Stomach (tissue), 9 donors: Measurements from ENCODE around the gene SOX5. TPM values are rescaled to one million over a fixed set of nuclear protein-coding genes. Genes with fewer than 3 reads are reported as not detected.
"Not testable (repeated sequence)": the region's sequence is repeated elsewhere in the genome, so short reads cannot be mapped to it uniquely, and the experiment has no call there.

ENCODE experiments used
- DNase-seq, 2 donors: peaks; one replicate each; pipeline versions ENCODE4 v3.0.0 to v3.0.0-alpha.2; 2013 to 2019
- H3K27ac ChIP-seq, 5 donors: fragments of 200-600 bp in 4 of 5; sonication (generic) in 4 of 5; one replicate each; pipeline ENCODE4 v1.5.1; 2013 to 2019; ENCODE audit warnings: mild to moderate bottlenecking in 1 of 5, moderate library complexity in 1 of 5
- H3K27me3 ChIP-seq, 3 donors: fragments of 200-600 bp; sonication (generic); one replicate each; pipeline ENCODE4 v1.5.1; 2017 to 2019; ENCODE audit warnings: mixed run types in 1 of 3
- H3K36me3 ChIP-seq, 4 donors: fragments of 200-600 bp; sonication (generic); 1 replicate in 3 of 4; 2 replicates in 1 of 4; pipeline ENCODE4 v1.5.1; 2016 to 2019
- H3K4me1 ChIP-seq, 4 donors: fragments of 200-600 bp; sonication (generic); one replicate each; pipeline ENCODE4 v1.5.1; 2016 to 2019
- H3K4me3 ChIP-seq, 4 donors: fragments of 200-600 bp; sonication (generic) in 3 of 4; one replicate each; pipeline ENCODE4 v1.5.1; 2016 to 2019; ENCODE audit warnings: mild to moderate bottlenecking in 1 of 4
- H3K9me3 ChIP-seq, 4 donors: fragments of 200-600 bp; sonication (generic); one replicate each; pipeline ENCODE4 v1.5.1; 2016 to 2019
- EP300 ChIP-seq: sonication (generic); formaldehyde crosslinking; IDR thresholded peaks from one replicate; pipeline ENCODE4 v1.6.1; 2017; ENCODE audit warnings: antibody characterized with exemption
- POLR2A ChIP-seq, 4 donors: fragments of 450-650 bp; IDR thresholded peaks; one replicate each; pipeline ENCODE4 v1.6.1; 2016; ENCODE audit warnings: antibody characterized with exemption in 4 of 4, control low read depth in 2 of 4, mild to moderate bottlenecking in 1 of 4, moderate library complexity in 1 of 4
- POLR2AphosphoS5 ChIP-seq, 3 donors: sonication (generic); formaldehyde crosslinking; IDR thresholded peaks; one replicate each; pipeline ENCODE4 v1.6.1; 2016; ENCODE audit warnings: antibody characterized with exemption in 3 of 3
- WGBS, 5 donors: extraction: QIAGEN DNeasy Blood & Tissue Kit in 3 of 5; methylation state at CpG; one replicate each; pipeline versions ENCODE4 v1.1.5 to v1.1.7; 2013 to 2018; 5-methylcytosine and 5-hydroxymethylcytosine counted together
- intact Hi-C: fragments of 100-400 bp; cut with DNase I; formaldehyde crosslinking; loops from one replicate; pipeline ENCODE4 v1.15.1; 2023; ENCODE audit warnings: low total_unique reads
- polyA plus RNA-seq, 3 donors: library from polyadenylated mRNA; stranded (reverse); fragments of 200-250 nt; gene quantifications; one replicate each; pipeline ENCODE4 v1.2.3, GENCODE V29; 2013
- total RNA-seq, 5 donors: library from RNA; depleted of rRNA; stranded (reverse); fragments of >200 nt; gene quantifications; one replicate each; pipeline versions ENCODE4 v1.1.0 to v1.2.3, GENCODE V29; 2014 to 2016
- TF ChIP-seq, protein P1 (sequence below), 7 experiments: fragments of 450-650 bp in 4 of 7; fragments of 200-600 bp in 3 of 7; sonication (generic) in 3 of 7; IDR thresholded peaks; one replicate each; pipeline ENCODE4 v1.5.1; 2016 to 2019; ENCODE audit warnings: antibody characterized with exemption in 7 of 7, control low read depth in 2 of 7, mild to moderate bottlenecking in 1 of 7
- donor health status: healthy with polysubstance abuse.
- donor health status: Bipolar disorder and iron deficiency.
- donor health status: healthy.

The SOX5 gene
- total and polyA plus RNA-seq, 8 donors = 0.85 to 57.2 (median 4.6) TPM

DNA sequence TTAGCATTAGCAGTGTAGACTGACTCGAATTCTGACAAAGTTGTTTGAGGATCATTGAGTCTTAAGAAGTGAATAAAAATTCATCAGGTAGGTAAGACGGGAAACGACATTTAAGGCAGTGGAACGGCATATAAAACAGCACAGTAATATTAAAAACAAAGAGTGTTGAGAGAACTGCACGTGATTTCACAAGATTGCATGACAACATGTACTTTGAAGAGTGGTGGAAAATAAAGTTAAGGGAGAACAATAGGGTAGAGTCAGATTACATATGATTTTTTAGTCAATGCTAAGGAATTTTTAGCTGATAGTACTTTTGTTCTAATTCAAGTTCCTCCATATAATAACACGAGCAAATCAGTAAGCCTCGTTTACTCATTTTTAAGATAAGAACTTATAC is 115.4 kb downstream of the SOX5 start:
- H3K27ac ChIP-seq = no peak overlapping the region
- no peak overlapping the region for H3K4me3 ChIP-seq
- no peak for TF ChIP-seq POLR2AphosphoS5 (IDR thresholded peaks at IDR 0.05)
- H3K4me1 ChIP-seq = no peaks in the 10 kb centered on the region
- H3K36me3 ChIP-seq = no peaks in the 10 kb centered on the region
- no peak for DNase-seq
- H3K27me3 ChIP-seq = no peaks in the 10 kb centered on the region
- H3K9me3 ChIP-seq = no peaks in the 10 kb centered on the region
- intact Hi-C loops = no loop called here
- 30 to 55% (median 48%) methylated on average over 7 of the region's 7 CpGs for WGBS, 5 donors

DNA sequence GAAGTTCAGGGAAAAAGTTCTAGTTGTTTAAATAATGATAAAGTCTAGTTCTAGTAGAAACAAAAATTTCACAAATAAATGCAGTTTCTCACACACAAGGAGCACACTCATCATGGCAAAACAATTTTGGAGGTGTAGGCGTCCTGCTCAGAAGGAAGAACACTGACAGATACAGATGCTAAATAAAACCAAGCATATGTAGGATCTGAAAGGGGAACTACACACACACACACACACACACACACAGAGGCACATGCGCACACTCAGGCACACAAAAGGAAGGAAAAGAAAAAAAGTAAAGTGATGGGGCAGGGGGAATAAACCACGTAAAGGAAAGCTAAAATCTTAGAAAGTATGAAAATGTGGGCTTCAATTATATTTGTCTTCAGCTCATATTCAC is 117.7 kb downstream of the SOX5 start:
- 78 to 84% (median 83%) methylated on average over 3 of the region's 3 CpGs for WGBS, 5 donors
- TF ChIP-seq, protein P1, sequence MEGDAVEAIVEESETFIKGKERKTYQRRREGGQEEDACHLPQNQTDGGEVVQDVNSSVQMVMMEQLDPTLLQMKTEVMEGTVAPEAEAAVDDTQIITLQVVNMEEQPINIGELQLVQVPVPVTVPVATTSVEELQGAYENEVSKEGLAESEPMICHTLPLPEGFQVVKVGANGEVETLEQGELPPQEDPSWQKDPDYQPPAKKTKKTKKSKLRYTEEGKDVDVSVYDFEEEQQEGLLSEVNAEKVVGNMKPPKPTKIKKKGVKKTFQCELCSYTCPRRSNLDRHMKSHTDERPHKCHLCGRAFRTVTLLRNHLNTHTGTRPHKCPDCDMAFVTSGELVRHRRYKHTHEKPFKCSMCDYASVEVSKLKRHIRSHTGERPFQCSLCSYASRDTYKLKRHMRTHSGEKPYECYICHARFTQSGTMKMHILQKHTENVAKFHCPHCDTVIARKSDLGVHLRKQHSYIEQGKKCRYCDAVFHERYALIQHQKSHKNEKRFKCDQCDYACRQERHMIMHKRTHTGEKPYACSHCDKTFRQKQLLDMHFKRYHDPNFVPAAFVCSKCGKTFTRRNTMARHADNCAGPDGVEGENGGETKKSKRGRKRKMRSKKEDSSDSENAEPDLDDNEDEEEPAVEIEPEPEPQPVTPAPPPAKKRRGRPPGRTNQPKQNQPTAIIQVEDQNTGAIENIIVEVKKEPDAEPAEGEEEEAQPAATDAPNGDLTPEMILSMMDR (IDR thresholded peaks at IDR 0.05) = no peak
- no peak for TF ChIP-seq POLR2A (IDR thresholded peaks at IDR 0.05)
- no peak for TF ChIP-seq EP300
- TF ChIP-seq POLR2AphosphoS5 (IDR thresholded peaks at IDR 0.05) = no peak

DNA sequence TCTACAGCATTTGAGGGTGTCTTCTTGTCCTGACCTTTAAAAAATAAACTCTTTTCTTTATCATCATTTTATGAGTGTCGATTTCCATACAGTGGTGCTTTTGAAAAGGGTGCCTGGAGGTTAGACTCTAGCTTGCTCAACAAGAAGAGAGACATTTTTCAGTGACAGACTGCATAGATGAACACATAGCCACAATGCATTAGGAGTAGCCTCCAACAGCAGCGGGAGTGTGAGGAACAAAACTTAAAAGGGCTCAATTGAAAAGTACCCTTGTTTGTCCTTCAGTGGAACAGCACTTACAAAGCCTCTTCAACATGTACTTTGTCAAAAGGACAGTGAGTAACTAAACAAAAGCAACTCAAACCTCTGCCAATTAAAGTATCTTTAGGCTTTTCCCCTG is 119.3 kb downstream of the SOX5 start:
- Histone ChIP-seq H3K9me3 (no peaks in the 10 kb centered on the region), H3K36me3 (no peaks in the 10 kb centered on the region), H3K27me3 (no peaks in the 10 kb centered on the region), H3K4me1 (peaks cover 0 to 18% (median 4%) of the 10 kb centered on the region in 4 donors), H3K27ac (no peak overlapping the region), H3K4me3 (no peak overlapping the region)
- intact Hi-C loops = no loop called here
- no peak for TF ChIP-seq POLR2AphosphoS5 (IDR thresholded peaks at IDR 0.05)
- 58 to 70% (median 69%) methylated on average over 2 of the region's 2 CpGs for WGBS, 5 donors
- no peak for DNase-seq

More for the DNA sequence above, 117.7 kb downstream of the SOX5 start:
- Histone ChIP-seq H3K36me3 (no peaks in the 10 kb centered on the region), H3K9me3 (no peaks in the 10 kb centered on the region), H3K27ac (no peak overlapping the region), H3K4me3 (no peak overlapping the region), H3K27me3 (no peaks in the 10 kb centered on the region), H3K4me1 (peaks cover 0 to 14% (median 4%) of the 10 kb centered on the region in 4 donors)
- intact Hi-C loops = no loop called here
- no peak for DNase-seq

DNA sequence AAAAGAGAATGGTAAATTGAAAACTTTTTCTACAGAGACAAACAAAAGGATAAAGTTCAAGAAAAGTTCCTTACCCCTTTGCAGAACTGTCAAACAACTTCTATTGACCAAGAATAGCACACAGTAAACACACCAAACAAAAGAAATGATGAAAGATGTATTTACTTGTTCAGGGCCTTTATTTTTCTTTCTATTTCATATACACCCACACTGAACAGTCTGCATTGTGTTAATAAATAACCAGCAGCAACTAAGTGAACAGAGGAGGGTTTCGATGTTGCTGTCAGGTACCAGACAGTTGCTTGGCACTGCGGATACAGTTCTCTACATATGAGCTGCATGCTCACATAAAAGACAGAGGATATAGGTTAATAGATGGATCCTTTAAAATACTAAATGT is 122.1 kb downstream of the SOX5 start:
- no peak overlapping the region for H3K4me3 ChIP-seq
- H3K27ac ChIP-seq = no peak overlapping the region
- no peaks in the 10 kb centered on the region for H3K9me3 ChIP-seq
- peaks cover 0 to 18% (median 4%) of the 10 kb centered on the region in 4 donors for H3K4me1 ChIP-seq
- no peaks in the 10 kb centered on the region for H3K27me3 ChIP-seq
- intact Hi-C loops = no loop called here
- DNase-seq = peak in 1 of 2 donors; percentile 47
- WGBS, 5 donors = 29 to 59% (median 45%) methylated on average over 2 of the region's 2 CpGs
- TF ChIP-seq POLR2A (IDR thresholded peaks at IDR 0.05) = no peak
- TF ChIP-seq EP300 = no peak
- no peak for TF ChIP-seq POLR2AphosphoS5 (IDR thresholded peaks at IDR 0.05)
- TF ChIP-seq, protein P1 (IDR thresholded peaks at IDR 0.05) = no peak
- H3K36me3 ChIP-seq = no peaks in the 10 kb centered on the region

DNA sequence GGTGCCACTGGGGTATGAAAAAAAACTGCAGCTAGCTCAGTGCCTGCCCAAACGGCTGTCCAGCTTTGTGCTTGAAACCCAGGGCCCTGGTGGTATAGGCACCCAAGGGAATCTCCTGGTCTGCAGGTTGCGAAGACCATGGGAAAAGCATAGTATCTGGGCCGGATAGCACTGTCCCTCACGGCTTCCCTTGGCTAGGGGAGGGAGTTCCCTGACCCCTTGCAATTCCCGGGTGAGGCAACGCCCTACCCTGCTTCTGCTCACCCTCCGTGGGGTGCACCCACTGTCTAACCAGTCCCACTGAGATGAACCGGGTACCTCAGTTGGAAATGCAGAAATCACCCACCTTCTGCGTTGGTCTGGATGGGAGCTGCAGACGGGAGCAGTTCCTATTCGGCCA is 124.3 kb downstream of the SOX5 start:
- H3K4me3 ChIP-seq, intact Hi-C loops, DNase-seq, H3K9me3 ChIP-seq, H3K27ac ChIP-seq, H3K27me3 ChIP-seq, H3K36me3 ChIP-seq: not testable (repeated sequence)
- WGBS, 5 donors = 89 to 93% (median 92%) methylated on average over 11 of the region's 11 CpGs
- peaks cover 0 to 18% (median 4%) of the 10 kb centered on the region in 4 donors for H3K4me1 ChIP-seq

DNA sequence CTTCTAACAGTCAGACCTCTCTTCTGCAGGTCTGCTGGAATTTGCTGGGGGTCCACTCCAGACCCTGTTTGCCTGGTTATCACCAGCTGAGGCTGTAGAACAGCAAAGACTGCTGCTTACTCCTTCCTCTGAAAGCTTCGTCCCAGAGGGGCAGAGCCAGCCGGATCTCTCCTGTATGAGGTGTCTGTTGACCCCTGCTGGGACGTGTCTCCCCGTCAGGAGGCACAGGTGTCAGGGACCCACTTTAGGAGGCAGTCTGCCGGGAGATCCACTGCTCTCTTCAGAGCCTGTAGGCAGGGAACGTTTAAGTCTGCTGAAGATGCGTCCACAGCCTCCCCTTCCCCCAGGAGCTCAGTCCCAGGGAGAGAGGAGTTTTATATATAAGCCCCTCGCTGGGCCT is 125.1 kb downstream of the SOX5 start:
- WGBS, 5 donors = 89 to 94% (median 92%) methylated on average over 8 of the region's 8 CpGs
- Histone ChIP-seq H3K36me3 (no peaks in the 10 kb centered on the region), H3K9me3 (no peaks in the 10 kb centered on the region), H3K4me1 (peaks cover 0 to 18% (median 4%) of the 10 kb centered on the region in 4 donors), H3K4me3 (no peak overlapping the region), H3K27ac (no peak overlapping the region), H3K27me3 (no peaks in the 10 kb centered on the region)
- intact Hi-C loops = no loop called here
- no peak for TF ChIP-seq POLR2AphosphoS5 (IDR thresholded peaks at IDR 0.05)
- TF ChIP-seq, protein P1 (IDR thresholded peaks at IDR 0.05) = no peak
- no peak for TF ChIP-seq EP300
- no peak for TF ChIP-seq POLR2A (IDR thresholded peaks at IDR 0.05)
- DNase-seq = no peak

DNA sequence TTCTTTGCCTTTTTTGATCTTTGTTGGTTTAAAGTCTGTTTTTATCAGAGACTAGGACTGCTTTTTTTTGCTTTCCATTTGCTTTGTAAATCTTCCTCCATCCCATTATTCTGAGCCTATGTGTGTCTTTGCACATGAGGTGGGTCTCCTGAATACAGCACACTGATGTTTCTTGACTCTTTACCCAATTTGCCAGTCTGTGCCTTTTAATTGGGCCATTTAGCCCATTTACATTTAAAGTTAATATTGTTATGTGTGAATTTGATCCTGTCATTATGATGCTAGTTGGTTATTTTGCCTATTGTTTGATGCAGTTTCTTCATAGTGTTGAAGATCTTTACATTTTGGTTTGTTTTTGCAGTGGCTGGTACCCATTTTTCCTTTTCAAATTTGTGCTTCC is 126.6 kb downstream of the SOX5 start:
- not testable (repeated sequence) for H3K27me3 ChIP-seq

More for the DNA sequence above, 126.6 kb downstream of the SOX5 start:
- H3K27ac ChIP-seq, H3K4me3 ChIP-seq, H3K9me3 ChIP-seq, H3K36me3 ChIP-seq, DNase-seq, intact Hi-C loops: not testable (repeated sequence)
- peaks cover 0 to 16% (median 4%) of the 10 kb centered on the region in 4 donors for H3K4me1 ChIP-seq
